Mucosa of descending colon (tissue), 3 donors: Measurements from ENCODE around the gene DRD2. TPM values are rescaled to one million over a fixed set of nuclear protein-coding genes. Genes with fewer than 3 reads are reported as not detected.

Experiments used
- ATAC-seq: fragments of 200-7000 bp; cut with Tn5 transposase; one replicate; pipeline ENCODE4 v1.9.1; 2020; ENCODE audit warnings: mild to moderate bottlenecking, moderate library complexity
- DNase-seq, 3 donors: peaks; one replicate each; pipeline ENCODE4 v3.0.0-alpha.2; 2020
- H3K36me3 ChIP-seq: fragments of 200-600 bp; one replicate; pipeline ENCODE4 v1.8.0; 2021; ENCODE audit warnings: low read depth, mild to moderate bottlenecking
- H3K4me1 ChIP-seq: fragments of 200-600 bp; one replicate; pipeline ENCODE4 v1.8.0; 2021; ENCODE audit warnings: low read depth, mild to moderate bottlenecking
- H3K4me3 ChIP-seq: fragments of 200-600 bp; one replicate; pipeline ENCODE4 v1.8.0; 2021; ENCODE audit warnings: mild to moderate bottlenecking
- H3K9me3 ChIP-seq: fragments of 200-600 bp; one replicate; pipeline ENCODE4 v1.8.0; 2021; ENCODE audit warnings: mild to moderate bottlenecking
- intact Hi-C, 2 donors: fragments of 100-400 bp; cut with DNase I in 1 of 2; cut with micrococcal nuclease in 1 of 2; formaldehyde crosslinking; loops; one replicate each; pipeline versions ENCODE4 v1.11.0 to v1.11.1; 2022; cut with DNase I, micrococcal nuclease
- total RNA-seq, 3 donors: library from RNA; stranded (reverse); fragmentation: NEBNext Ultra II Directional in 2 of 3; extraction: Animal tissue kit (Norgen Biotek cat#: 25700) in 2 of 3; gene quantifications; one replicate each; pipeline versions ENCODE4 v1.2.1 to v1.2.4, GENCODE V29; 2021 to 2023
- TF ChIP-seq, protein P1 (sequence below): fragments of 200-600 bp; IDR thresholded peaks from one replicate; pipeline ENCODE4 v1.8.0; 2022; ENCODE audit warnings: antibody characterized with exemption, mild to moderate bottlenecking
- donor health status: DM: no; HTN: no; CAD: no; lungs with moderate emphysema.
- donor health status: DM: no; HTN: no; CAD: no.
- donor health status: DM: no; HTN: yes; CAD: no.

DRD2 gene
- total RNA-seq, 3 donors from 2014 or later, result 0.22 to 0.41 (median 0.39) TPM

DNA sequence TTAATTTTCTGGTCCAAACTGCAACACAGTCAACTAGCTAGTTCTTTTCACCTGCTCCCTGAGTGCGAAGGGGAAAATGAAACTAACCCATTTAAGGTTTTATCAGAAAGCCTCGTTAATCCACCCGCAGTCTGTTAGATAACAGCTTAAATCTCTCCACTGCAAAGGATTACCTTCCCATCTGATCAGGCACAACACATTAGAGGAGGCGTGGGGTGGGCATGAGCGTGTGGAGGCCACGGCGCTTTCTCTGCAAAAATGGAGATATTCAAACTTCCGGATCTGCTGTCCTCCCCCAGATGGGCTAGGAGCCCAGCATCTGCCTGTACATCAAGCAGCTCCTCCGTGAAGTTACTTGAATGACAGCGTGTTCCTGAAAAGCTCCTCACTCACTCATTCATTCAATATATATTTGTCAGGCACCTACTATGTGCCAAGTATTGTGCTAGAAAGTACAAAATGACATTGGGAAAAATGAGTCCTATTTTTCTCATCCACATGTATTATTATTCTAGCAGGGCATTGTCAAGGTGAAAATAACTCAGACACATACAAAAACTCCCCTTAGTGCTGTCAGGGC is 101.1 kb downstream of the DRD2 start:
- TF ChIP-seq, protein P1, sequence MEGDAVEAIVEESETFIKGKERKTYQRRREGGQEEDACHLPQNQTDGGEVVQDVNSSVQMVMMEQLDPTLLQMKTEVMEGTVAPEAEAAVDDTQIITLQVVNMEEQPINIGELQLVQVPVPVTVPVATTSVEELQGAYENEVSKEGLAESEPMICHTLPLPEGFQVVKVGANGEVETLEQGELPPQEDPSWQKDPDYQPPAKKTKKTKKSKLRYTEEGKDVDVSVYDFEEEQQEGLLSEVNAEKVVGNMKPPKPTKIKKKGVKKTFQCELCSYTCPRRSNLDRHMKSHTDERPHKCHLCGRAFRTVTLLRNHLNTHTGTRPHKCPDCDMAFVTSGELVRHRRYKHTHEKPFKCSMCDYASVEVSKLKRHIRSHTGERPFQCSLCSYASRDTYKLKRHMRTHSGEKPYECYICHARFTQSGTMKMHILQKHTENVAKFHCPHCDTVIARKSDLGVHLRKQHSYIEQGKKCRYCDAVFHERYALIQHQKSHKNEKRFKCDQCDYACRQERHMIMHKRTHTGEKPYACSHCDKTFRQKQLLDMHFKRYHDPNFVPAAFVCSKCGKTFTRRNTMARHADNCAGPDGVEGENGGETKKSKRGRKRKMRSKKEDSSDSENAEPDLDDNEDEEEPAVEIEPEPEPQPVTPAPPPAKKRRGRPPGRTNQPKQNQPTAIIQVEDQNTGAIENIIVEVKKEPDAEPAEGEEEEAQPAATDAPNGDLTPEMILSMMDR, result no peak
- no peak for ATAC-seq
- H3K4me3 ChIP-seq, result no peak overlapping the region
- no peak for DNase-seq
- intact Hi-C loops, result no loop called here
- H3K36me3 ChIP-seq, result no peaks in the 10 kb centered on the region
- no peaks in the 10 kb centered on the region for H3K4me1 ChIP-seq
- H3K9me3 ChIP-seq, result no peaks in the 10 kb centered on the region

DNA sequence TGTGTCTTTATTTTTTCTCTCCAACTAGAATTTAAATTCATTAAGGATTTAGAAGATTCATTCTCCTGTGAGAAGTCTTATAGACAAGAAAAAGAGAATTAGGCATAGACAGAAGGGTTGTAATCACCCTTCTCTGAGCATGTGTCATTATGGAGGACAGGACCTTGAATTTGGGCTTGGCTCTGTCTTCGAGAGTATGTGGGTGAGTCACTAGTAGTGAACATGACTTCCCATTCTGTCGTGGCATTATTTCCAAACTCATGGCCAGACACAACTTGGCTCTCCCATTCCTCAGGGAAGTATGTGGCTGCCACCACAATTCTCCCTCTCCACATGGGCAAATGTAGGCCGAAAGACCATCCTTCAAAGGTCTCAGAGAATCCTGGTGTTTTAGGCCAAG is 101.9 kb downstream of the DRD2 start:
- DNase-seq, result no peak
- Histone ChIP-seq H3K9me3 (no peaks in the 10 kb centered on the region), H3K36me3 (no peaks in the 10 kb centered on the region), H3K4me1 (no peaks in the 10 kb centered on the region), H3K4me3 (no peak overlapping the region)
- TF ChIP-seq, protein P1, result no peak
- ATAC-seq, result no peak
- intact Hi-C loops, result no loop called here

DNA sequence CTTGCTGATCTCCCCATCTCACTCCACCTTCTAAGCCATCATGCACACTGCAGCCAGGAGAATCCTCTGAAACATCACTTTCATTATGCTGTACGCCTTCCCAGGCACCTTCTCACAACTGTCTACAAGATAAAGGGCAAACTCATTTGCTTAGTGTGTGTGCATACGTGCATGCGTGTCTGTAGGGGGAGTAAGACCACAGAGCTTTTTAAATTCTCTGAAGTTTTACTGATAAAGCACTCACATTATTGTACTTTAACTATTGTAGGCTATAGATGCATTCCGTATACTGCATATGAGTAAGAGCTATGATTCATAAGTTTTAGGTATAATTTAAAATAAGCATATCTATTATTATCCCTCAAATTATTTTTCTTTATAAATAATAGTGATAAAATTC is 102.9 kb downstream of the DRD2 start:
- H3K4me3 ChIP-seq, result no peak overlapping the region
- no peaks in the 10 kb centered on the region for H3K4me1 ChIP-seq
- no peak for DNase-seq
- TF ChIP-seq, protein P1, result no peak
- intact Hi-C loops, result no loop called here
- no peak for ATAC-seq
- no peaks in the 10 kb centered on the region for H3K9me3 ChIP-seq
- no peaks in the 10 kb centered on the region for H3K36me3 ChIP-seq

DNA sequence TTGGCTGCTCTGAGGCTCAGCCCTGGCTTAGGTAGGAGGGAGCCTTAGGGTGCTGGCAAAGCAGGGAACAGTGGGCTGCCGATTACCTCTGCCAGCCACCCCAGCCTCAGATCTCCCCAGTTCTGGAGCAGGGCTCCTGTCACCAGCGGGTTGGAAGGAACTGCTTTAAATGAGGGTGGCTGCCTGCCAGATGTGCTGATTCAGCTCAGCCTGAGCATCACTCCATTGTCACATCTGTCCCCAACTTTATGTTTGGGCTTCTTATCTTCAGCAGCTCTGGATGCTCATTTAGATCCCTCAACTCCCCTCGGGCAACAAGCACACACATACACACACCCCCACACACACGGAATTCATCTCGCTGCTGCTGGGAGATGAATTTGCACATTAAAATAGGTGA is 104.6 kb downstream of the DRD2 start:
- Histone ChIP-seq H3K4me3 (no peak overlapping the region), H3K36me3 (no peaks in the 10 kb centered on the region), H3K4me1 (no peaks in the 10 kb centered on the region), H3K9me3 (no peaks in the 10 kb centered on the region)
- TF ChIP-seq, protein P1, result no peak
- no peak for DNase-seq
- intact Hi-C loops, result no loop called here
- ATAC-seq, result no peak

DNA sequence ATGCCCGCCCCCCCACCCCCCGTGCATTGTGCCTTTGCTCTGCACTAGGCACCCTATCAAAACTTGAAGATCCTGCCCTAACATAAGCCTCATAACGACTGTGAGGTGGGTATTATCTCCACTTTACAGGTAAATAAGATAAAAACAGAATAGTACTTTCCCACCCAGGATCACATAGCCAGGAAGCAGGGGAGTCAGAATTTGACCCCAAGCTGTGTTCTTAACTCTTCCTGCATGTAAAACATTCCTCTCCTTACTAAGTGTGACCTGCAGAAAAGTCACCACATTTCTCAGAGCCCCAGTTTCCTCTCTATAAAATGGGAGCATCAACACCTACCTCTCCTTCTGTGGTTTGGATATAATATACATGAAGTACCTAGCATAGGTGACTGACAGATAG is 105.8 kb downstream of the DRD2 start:
- H3K36me3 ChIP-seq, result no peaks in the 10 kb centered on the region
- no peaks in the 10 kb centered on the region for H3K9me3 ChIP-seq
- intact Hi-C loops, result no loop called here
- no peaks in the 10 kb centered on the region for H3K4me1 ChIP-seq
- no peak for DNase-seq
- H3K4me3 ChIP-seq, result no peak overlapping the region
- TF ChIP-seq, protein P1, result no peak
- ATAC-seq, result no peak

DNA sequence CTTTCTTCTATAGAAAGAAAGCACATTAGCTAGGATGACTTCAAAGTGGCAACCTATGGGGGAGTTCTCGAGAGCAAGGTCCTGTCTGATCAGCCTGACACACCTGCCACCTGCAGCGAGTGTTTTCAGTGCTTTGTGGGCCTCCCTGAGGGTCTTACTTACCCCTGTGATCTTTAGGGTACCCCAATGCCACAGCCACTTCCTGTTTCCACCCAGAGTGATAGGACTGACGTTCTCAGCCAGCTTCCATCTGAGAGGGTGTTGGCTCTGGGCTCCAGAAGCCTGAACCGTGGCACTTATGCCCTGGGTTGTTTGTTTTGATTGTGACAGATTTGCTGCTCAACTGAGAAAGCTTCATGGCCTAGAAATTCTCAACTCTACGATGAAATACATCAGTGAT is 109.3 kb downstream of the DRD2 start:
- intact Hi-C loops, result no loop called here
- no peaks in the 10 kb centered on the region for H3K9me3 ChIP-seq
- no peak overlapping the region for H3K4me3 ChIP-seq
- no peaks in the 10 kb centered on the region for H3K4me1 ChIP-seq
- H3K36me3 ChIP-seq, result no peaks in the 10 kb centered on the region
- TF ChIP-seq, protein P1, result no peak
- ATAC-seq (no peak), DNase-seq (no peak)
